Measurements from ENCODE around the gene ADARB1.
"Not testable (repeated sequence)": the region's sequence is repeated elsewhere in the genome, so short reads cannot be mapped to it uniquely, and the experiment has no call there.

ADARB1 gene

GRCh38 chr21:45139003-45139360 is 64.6 kb downstream of the ADARB1 start:
- not testable (repeated sequence) for DNase-seq

- no peak for DNase-seq
These were observed 65.1 kb downstream of the ADARB1 start for GRCh38 chr21:45139473-45139872.

GRCh38 chr21:45140346-45140940 is 66.1 kb downstream of the ADARB1 start:
- DNase-seq: peak; percentile 49

GRCh38 chr21:45140944-45141343 is 66.6 kb downstream of the ADARB1 start:
- DNase-seq: not testable (repeated sequence)

GRCh38 chr21:45141507-45141906 is 67.1 kb downstream of the ADARB1 start:
- no peak for DNase-seq

- DNase-seq: no peak
These were observed 68.3 kb downstream of the ADARB1 start for GRCh38 chr21:45142469-45143308.

- DNase-seq: no peak
These were observed 69.5 kb downstream of the ADARB1 start for GRCh38 chr21:45143855-45144254.

GRCh38 chr21:45145146-45145545 is 70.8 kb downstream of the ADARB1 start:
- DNase-seq: no peak

- not testable (repeated sequence) for DNase-seq
These were observed 71.5 kb downstream of the ADARB1 start for GRCh38 chr21:45145846-45146245.

GRCh38 chr21:45146306-45146705 is 71.9 kb downstream of the ADARB1 start:
- DNase-seq: no peak

GRCh38 chr21:45146801-45147200 is 72.4 kb downstream of the ADARB1 start:
- no peak for DNase-seq

GRCh38 chr21:45147473-45148315 is 73.3 kb downstream of the ADARB1 start:
- DNase-seq: no peak

GRCh38 chr21:45148316-45148990 is 74.1 kb downstream of the ADARB1 start:
- no peak for DNase-seq

GRCh38 chr21:45149021-45149420 is 74.6 kb downstream of the ADARB1 start:
- DNase-seq: no peak

GRCh38 chr21:45150638-45151131 is 76.3 kb downstream of the ADARB1 start:
- no peak for DNase-seq

GRCh38 chr21:45151445-45152160 is 77.2 kb downstream of the ADARB1 start:
- DNase-seq: no peak

GRCh38 chr21:45152265-45152746 is 77.9 kb downstream of the ADARB1 start:
- DNase-seq: no peak

GRCh38 chr21:45153358-45154318 is 79.3 kb downstream of the ADARB1 start:
- no peak for DNase-seq

- DNase-seq: no peak
These were observed 80.4 kb downstream of the ADARB1 start for GRCh38 chr21:45154511-45155508.
